Measurements from ENCODE around the gene NAPB.

- TF ChIP-seq CTCF (IDR thresholded peaks at IDR 0.05): no peak
- no peak for TF ChIP-seq POLR2A (IDR thresholded peaks at IDR 0.05)
These were observed 21.1 kb upstream of the NAPB start for GRCh38 chr20:23442436-23442835.
